Cardiac muscle cell (in vitro differentiated cells and primary cell): ENCODE measurements around the gene SLC26A11. TPM values are rescaled to one million over a fixed set of nuclear protein-coding genes. Genes with fewer than 3 reads are reported as not detected.

Experiments used
- DNase-seq, 2 donors: peaks; one replicate each; pipeline versions ENCODE4 v3.0.0 to v3.0.0-alpha.2; 2010 to 2017; ENCODE audit warnings: low read depth in 1 of 2, low spot score in 1 of 2
- H3K27ac ChIP-seq: fragments of 200-600 bp; sonication (generic); 2 replicates; pipeline ENCODE4 v1.5.1; 2016
- H3K27me3 ChIP-seq: fragments of 200-600 bp; sonication (generic); 2 replicates; pipeline ENCODE4 v1.6.0; 2016; ENCODE audit warnings: control low read depth
- H3K36me3 ChIP-seq: fragments of 200-600 bp; sonication (generic); 2 replicates; pipeline ENCODE4 v1.5.1; 2016; ENCODE audit warnings: control low read depth
- H3K4me1 ChIP-seq: fragments of 200-600 bp; sonication (generic); 2 replicates; pipeline ENCODE4 v1.8.1; 2017; ENCODE audit warnings: low read depth, mild to moderate bottlenecking, mixed run types
- H3K4me3 ChIP-seq: fragments of 200-600 bp; sonication (generic); 2 replicates; pipeline ENCODE4 v1.5.1; 2016; ENCODE audit warnings: mild to moderate bottlenecking
- H3K9me3 ChIP-seq: fragments of 200-600 bp; sonication (generic); 2 replicates; pipeline ENCODE4 v1.5.1; 2017; ENCODE audit warnings: low read depth, mild to moderate bottlenecking, control low read depth
- CTCF ChIP-seq: IDR thresholded peaks from 2 replicates; pipeline ENCODE4 v1.5.1; 2012; ENCODE audit warnings: low read depth, mild to moderate bottlenecking, low read length
- polyA plus RNA-seq: library from polyadenylated mRNA; unstranded; fragments of >200 nt; fragmentation: Nextera tagmentation; extraction: Ambion mirVana; gene quantifications from 2 replicates; pipeline ENCODE4 v1.2.1, GENCODE V29; 2016
- total RNA-seq: library from RNA; depleted of rRNA; stranded (reverse); fragments of >200 nt; gene quantifications from 2 replicates; pipeline ENCODE4 v1.2.3, GENCODE V29; 2016

SLC26A11 gene
- total and polyA plus RNA-seq, 2 experiments from 2014 or later = 39.0 to 46.8 TPM

- no peak for TF ChIP-seq CTCF
- H3K9me3 ChIP-seq = no peaks in the 10 kb centered on the region
- no peak overlapping the region for H3K27ac ChIP-seq
- no peaks in the 10 kb centered on the region for H3K4me1 ChIP-seq
- H3K36me3 ChIP-seq = no peaks in the 10 kb centered on the region
- no peaks in the 10 kb centered on the region for H3K27me3 ChIP-seq
- DNase-seq = no peak
- H3K4me3 ChIP-seq = no peak overlapping the region
These were observed 63.1 kb downstream of the SLC26A11 start for GRCh38 chr17:80283116-80283852.

- H3K36me3 ChIP-seq = no peaks in the 10 kb centered on the region
- no peak overlapping the region for H3K4me3 ChIP-seq
- H3K27ac ChIP-seq = no peak overlapping the region
- no peaks in the 10 kb centered on the region for H3K9me3 ChIP-seq
- DNase-seq = no peak
- TF ChIP-seq CTCF = no peak
- no peaks in the 10 kb centered on the region for H3K4me1 ChIP-seq
- no peaks in the 10 kb centered on the region for H3K27me3 ChIP-seq
These were observed 64.4 kb downstream of the SLC26A11 start for GRCh38 chr17:80284631-80285030.

GRCh38 chr17:80285237-80285920, 65.2 kb downstream of the SLC26A11 start:
- TF ChIP-seq CTCF = no peak
- Histone ChIP-seq H3K36me3 (no peaks in the 10 kb centered on the region), H3K27me3 (no peaks in the 10 kb centered on the region), H3K4me3 (no peak overlapping the region), H3K27ac (no peak overlapping the region), H3K9me3 (no peaks in the 10 kb centered on the region), H3K4me1 (no peaks in the 10 kb centered on the region)
- no peak for DNase-seq

- TF ChIP-seq CTCF = no peak
- H3K27me3 ChIP-seq = no peaks in the 10 kb centered on the region
- no peak for DNase-seq
- H3K36me3 ChIP-seq = no peaks in the 10 kb centered on the region
- H3K4me3 ChIP-seq = no peak overlapping the region
- no peaks in the 10 kb centered on the region for H3K4me1 ChIP-seq
- H3K9me3 ChIP-seq = no peaks in the 10 kb centered on the region
- H3K27ac ChIP-seq = no peak overlapping the region
These were observed 66.4 kb downstream of the SLC26A11 start for GRCh38 chr17:80286638-80286960.

- no peak overlapping the region for H3K27ac ChIP-seq
- no peaks in the 10 kb centered on the region for H3K4me1 ChIP-seq
- H3K36me3 ChIP-seq = no peaks in the 10 kb centered on the region
- H3K27me3 ChIP-seq = no peaks in the 10 kb centered on the region
- peak in 1 of 2 donors; percentile 18 for DNase-seq
- H3K9me3 ChIP-seq = no peaks in the 10 kb centered on the region
- H3K4me3 ChIP-seq = no peak overlapping the region
- TF ChIP-seq CTCF = no peak
These were observed 66.8 kb downstream of the SLC26A11 start for GRCh38 chr17:80287038-80287437.
